Jurkat, Clone E6-1 (cell line): Measurements from ENCODE around the gene AXIN1.

Source experiments
- DNase-seq: peaks from one replicate; pipeline ENCODE4 v3.0.0-alpha.2; 2011; ENCODE audit warnings: low read depth, low spot score
- H3K4me3 ChIP-seq: 2 replicates; pipeline ENCODE4 v1.5.1; 2011; ENCODE audit warnings: mild to moderate bottlenecking, low read length, control low read depth, moderate library complexity

The AXIN1 gene

GRCh38 chr16:239948-240277 is 112.6 kb downstream of the AXIN1 start:
- DNase-seq, result no peak
- H3K4me3 ChIP-seq, result no peak overlapping the region
